Germinal center (tissue), 1 donor: ENCODE measurements around the gene TBC1D22A.

Experiments used
- DNase-seq: peaks from one replicate; pipeline ENCODE4 v3.0.0; 2012; ENCODE audit warnings: mixed read lengths, low spot score

TBC1D22A gene

DNA sequence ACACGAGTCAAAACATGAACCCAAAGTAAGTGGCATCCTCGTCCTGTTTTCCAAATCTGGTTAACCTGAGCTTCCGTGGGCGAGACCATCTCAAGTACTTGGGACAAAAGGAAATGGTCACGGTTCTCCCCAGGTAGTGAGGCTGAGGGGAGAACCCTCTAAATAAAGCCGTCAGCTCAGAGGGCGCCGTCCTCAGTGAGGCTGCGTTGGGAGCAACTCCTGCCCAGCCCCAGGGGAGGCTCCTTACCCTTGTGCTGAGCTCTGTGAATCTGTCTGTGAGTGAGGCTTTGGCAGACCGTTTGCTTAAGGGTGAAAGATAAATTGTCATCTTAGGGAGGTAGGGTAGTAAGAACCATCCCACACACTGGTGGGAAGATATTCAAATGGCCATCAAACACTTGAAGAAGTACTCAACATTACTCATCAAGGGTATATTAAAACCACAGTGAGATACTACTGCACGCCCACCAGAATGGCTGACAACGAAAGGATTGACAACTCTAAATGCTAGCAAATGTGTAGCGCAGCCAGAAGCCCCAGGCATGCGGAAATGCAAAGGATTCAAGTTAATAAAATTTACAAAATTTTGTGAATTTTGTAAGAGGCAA, 321.0 kb downstream of the TBC1D22A start:
- DNase-seq: no peak

DNA sequence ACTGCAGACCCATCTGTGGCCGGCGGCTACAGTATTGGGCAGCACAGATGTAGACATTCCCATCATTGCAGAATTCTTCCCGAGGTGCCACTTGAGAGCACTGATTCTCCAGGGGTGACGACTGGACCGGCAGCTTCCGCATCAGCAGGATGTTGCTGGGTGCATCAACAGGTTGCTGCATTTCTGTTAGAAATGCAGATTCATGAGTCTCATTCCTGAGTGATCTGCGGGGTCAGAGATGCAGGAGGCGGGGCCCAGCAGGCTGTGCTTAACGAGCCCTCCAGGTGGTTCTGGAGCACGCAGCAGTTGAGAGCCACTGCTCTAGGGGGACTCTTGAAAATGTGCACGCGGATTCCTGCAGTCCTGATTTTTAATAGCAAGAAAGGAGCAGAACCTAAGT, 321.8 kb downstream of the TBC1D22A start:
- no peak for DNase-seq

DNA sequence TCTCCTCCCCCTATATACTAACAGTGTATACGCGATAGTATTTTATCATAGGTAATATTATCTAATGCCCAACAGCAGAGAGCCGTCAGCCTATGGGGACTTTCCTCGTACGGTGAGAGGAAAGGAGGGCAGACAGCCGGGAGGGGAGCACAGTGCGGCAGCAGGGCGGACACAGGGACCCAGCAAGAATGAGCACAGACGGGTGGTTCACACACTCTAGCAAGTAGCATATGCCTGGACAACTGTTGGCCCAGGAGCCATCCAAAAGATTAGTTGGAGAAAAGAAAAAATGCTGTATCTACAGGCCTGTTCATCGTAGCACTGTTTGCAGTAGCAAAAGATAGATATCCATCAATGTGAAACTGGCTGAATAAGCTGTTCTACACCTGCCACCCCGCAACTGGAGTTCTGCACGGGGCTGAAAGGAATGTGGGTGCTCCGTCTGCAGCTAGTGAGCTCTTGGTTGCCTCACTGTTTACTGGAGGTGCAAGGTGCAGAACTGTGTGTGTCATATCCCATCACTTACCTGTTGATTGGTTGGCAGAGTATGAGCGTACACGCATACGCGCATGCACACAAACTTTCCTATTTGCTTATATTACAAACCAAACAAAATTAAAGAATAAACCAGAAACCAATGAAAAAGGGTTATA, 324.3 kb downstream of the TBC1D22A start:
- no peak for DNase-seq

DNA sequence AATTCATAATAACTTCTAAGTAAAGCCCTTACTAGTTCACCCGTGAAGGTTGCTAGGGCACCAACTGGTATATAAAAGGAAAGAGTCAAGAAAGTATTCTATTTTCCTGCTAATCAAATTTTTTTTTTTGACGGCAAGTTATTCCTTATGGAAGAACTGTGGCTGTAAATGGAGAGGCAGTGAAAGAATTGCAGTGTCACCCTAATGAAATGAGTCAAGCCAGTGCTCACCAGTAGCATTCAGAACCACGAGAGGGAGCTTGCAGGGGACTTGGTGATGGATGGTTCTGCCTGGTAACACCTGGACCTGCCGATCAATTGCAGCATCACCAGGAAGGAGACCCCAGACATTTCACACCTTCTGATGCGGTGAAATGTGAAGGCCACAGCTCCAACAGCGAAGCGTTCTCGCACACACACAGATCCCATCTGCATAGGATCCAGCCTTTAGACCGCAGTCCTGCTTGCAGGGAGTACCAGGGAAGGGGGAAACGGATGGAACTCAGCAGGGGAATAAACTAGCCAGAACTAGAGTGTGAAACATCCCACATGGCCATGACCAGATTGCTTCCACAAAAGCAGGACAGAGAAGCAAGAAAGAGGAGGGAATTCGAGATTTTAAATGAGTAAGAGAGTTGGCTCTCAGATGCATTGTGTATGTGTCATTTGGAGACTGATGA, 326.2 kb downstream of the TBC1D22A start:
- no peak for DNase-seq

DNA sequence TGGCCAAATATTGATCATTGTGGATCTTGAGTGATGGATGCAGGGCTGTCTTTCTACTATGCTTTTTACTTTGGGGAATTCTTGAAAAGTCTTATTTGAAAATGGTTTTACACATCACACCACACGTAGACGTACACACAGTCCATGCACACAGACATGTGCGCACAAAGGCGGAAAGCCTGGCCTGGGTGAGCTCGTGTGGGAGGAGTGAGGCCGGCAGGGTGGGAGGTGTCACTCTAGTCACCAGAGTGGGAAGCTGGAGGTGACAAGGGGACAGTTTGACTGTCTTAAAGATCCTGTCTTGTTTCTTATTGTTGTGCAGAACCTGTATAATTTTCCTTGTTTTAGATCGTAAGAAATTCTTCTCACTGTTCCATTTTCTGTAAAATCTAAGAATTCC, 326.9 kb downstream of the TBC1D22A start:
- no peak for DNase-seq

DNA sequence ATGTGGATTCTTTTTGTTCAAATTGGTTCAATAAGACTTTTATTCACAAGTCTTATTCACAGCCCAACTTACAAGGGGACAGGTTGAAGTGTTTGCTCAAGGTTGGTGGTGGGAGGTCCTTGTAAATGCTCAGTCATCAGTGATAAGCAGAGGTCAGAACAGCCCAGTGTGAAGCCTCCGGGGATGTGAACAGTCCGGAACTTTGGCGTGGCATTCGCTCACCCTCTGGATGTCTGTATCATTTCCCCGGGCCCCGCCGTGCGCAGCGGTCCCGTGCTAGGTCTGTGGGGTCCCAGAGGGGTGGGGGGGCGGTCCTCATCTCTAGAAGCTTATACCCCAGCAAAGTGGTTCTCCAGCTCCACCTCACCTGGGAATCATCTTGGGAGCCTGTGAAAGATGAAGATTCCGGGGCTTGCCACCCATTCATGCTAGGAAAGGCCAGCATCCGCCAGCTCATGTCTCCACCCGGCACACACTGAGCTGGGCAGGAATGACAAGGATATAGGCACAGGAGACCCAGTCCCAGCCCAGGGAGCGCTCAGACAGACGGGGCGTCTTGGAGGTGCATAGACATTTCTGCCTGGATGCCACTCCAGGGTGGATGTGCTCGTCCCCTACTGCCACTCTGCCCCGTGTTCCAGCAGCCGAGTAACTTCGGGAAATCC, 327.5 kb downstream of the TBC1D22A start:
- DNase-seq: no peak

DNA sequence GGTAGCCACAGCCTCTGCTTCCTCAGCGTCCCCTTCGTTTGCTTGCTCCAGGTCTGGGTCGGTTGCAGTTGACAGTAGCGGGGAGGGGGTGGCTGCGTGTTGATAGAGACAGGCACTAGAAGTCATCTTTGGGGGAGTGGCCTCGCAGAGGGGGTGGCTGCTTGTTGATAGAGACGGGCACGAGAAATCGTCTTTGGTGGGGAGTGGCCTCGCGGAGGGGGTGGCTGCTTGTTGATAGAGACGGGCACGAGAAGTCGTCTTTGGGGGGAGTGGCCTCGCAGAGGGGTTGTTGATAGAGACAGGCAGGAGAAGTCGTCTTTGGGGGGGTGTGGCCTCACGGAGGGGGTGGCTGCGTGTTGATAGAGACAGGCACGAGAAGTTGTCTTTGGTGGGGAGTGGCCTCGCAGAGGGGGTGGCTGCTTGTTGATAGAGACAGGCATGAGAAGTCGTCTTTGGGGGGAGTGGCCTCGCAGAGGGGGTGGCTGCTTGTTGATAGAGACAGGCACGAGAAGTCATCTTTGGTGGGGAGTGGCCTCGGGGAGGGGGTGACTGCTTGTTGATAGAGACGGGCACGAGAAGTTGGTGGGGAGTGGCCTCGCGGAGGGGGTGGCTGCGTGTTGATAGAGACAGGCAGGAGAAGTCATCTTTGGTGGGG, 328.3 kb downstream of the TBC1D22A start:
- DNase-seq: no peak

DNA sequence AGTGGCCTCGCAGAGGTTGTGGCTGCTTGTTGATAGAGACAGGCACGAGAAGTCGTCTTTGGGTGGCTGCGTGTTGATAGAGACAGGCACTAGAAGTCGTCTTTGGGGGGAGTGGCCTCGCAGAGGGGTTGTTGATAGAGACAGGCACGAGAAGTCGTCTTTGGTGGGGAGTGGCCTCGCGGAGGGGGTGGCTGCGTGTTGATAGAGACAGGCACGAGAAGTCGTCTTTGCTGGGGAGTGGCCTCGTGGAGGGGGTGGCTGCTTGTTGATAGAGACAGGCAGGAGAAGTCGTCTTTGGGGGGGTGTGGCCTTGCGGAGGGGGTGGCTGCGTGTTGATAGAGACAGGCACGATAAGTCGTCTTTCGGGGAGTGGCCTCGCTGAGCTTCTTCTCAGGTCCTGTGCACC, 328.8 kb downstream of the TBC1D22A start:
- no peak for DNase-seq

DNA sequence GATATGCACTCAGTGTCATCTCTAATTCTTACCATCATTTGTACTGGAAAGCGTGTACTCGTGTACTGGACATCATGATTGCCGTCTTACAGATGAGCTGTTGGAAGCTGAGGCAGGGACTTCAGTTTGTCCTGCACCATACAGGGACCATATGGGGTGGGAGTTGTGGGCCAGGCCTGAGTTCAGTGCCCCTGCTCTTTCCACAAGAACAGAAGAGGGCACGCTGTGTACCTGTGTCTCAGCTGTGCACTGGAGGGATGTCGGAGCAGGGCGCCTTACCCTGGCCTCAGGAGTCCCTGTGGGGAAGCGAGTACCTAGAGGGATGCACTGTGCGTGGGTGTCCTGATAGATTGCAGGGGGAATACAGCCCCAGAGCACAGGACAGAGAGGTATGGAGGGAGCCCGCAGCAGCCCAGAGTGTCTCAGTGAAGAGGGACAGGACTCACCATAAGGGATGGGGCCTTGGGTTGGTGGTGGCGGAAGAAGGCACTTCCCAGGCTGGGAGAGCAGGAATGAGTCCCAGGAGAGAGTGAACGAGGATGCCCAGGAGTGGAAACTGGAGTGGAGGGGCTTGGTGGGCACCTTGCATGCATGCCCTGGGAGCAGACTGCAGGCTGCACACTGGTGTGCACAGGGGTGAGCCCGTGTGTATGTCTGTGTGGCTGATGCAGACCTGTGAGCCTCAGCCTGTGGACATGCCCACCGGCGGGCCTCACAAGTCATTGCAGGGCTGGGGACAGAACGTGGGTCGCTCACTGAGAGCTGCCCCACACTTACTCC, 329.7 kb downstream of the TBC1D22A start:
- no peak for DNase-seq

DNA sequence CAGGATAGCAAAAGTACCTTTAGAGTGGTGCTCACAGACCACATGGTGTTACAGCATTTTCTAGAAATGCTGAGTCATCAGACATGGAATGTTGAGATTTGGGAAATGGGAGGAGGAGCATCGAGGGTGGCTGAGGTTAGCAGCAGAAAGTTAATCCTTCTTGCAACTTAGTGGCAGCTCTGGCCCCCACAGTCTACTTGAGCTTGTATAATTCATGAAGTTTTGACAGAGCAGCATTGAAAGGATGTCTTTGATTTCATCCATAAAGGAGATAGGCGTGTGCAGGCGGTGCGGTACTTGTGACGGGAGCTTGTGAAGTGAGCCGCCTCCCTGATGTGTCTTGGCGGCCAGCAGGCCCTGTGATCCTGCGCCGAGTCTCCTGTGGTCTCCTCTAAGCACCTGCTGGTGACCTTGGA, 330.5 kb downstream of the TBC1D22A start:
- DNase-seq: no peak

DNA sequence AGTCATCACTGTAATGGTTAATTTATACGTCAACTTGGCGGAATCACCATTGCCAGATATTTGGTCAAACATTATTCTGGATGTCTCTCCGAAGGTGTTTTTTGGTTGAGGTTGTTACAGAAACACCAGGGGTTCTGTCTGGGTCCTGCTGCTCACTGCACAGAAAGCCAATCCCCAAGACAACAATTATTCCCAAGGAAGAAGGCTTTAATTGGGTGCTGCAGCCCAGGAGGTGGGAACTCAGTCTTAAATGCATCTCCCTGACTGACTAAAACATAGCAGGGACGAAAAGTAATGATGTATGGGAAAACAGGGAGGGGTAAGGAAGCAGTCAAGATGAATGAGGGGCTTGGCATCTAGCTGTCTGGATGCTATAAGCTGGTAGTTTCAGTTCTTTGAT, 331.3 kb downstream of the TBC1D22A start:
- no peak for DNase-seq

DNA sequence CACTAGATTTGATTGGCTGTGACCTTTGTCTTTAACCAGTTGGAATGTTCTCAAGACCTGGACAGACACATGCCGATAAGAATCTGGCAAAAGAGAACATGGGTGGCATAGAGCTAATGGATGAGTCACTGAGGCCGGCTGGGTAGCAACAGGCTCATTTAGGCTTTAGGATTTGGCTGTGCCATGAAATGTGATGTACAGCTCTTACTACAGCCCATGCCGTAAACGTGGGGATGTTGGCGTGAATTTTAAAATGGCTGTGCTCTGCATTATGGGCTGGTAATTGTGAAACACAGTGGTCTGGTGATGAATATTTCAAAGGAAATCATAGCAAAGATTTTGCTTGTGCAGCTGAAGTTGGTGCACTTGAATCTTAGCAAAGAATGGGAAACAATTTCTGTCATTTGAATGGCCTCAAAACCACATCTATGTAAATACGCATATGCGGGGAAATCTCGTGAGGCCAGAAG, 332.4 kb downstream of the TBC1D22A start:
- no peak for DNase-seq

DNA sequence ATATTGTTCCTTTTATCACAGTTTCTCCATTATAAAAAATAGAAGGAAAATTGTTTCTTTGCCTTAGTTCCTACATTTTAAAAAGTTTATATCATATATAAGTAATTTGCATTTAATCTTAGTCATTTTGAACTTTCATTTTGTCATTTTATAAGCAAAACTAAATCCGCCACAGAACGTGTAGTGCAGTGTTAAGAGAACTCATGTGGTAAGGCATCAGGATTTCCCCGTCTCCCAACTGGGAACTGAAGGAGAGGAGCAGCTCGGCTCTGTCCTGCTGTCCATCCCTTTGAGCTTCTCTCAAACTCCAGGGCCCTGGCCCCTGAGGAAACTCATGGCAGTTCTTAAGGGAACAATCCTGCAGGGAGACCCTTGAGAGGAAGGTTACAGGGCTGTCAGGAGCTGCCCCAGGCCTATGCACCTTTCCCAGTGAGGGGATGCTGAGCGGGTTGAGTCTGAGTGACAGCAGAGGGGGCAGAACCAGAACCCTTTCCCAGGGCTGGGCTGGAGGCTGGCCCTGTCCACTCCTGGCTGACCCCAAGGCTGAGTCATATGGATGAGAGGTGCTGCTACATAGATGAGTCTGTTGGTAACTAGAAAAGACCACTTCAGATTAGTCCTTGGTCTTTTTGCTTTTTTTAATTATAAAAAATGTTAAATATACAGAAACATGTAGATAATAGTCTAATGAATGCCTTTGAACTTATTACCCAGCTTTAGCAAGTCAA, 333.1 kb downstream of the TBC1D22A start:
- no peak for DNase-seq

DNA sequence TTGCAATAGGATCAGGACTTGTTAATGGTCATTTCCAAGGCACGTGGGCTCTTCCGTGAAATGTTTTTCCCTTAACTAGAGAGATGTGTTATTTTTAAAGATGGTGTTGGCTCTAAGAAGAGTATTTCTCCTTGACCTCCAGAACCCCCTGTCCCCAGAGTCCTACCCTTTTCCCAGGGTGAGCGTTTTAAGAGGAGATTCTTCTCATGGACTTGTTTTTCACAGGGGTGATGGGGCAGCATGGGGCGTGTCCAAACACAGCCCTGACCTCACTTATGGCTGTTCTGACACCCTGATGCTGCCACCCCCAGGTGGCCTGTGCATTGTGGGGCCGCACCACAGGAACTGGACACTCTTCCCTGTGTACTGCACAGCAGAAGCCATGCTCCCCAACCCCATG, 335.7 kb downstream of the TBC1D22A start:
- no peak for DNase-seq

DNA sequence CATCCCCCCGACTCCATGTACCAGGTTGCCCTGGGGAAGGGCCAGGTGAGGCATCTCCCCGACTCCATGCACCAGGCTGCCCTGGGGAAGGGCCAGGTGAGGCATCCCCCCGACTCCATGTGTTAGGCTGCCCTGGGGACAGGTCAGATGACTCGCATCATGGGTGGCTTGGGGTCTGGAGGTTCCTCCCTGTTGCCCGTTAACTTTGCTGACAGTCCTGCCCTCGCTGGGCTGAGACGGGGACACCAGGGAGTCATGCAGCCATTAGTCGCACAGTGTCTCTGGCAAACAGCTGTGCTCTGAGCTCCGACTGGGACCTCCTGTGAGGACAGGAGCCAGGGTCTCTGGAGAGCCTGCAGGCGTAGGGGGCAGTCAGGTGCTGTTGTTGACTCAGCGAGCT, 336.1 kb downstream of the TBC1D22A start:
- no peak for DNase-seq

DNA sequence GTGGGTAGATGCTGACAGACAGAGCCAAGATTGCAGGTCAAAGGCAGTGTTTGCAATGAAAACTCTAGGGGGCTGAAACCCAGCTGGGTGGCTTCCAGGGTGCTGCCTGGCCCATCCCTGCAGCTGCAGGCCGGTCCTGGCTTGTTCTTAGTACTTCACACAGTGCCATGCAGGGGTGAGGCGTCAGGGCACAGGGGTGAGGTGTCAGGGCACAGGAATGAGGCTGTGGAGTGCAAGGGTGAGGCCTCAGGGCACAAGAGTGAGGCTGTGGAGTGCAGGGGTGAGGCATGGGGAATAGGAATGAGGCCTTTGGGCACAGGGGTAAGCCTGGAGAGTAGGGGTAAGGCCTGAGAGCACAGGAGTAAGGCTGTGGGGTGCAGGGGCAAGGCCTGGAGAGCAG, 337.6 kb downstream of the TBC1D22A start:
- no peak for DNase-seq

DNA sequence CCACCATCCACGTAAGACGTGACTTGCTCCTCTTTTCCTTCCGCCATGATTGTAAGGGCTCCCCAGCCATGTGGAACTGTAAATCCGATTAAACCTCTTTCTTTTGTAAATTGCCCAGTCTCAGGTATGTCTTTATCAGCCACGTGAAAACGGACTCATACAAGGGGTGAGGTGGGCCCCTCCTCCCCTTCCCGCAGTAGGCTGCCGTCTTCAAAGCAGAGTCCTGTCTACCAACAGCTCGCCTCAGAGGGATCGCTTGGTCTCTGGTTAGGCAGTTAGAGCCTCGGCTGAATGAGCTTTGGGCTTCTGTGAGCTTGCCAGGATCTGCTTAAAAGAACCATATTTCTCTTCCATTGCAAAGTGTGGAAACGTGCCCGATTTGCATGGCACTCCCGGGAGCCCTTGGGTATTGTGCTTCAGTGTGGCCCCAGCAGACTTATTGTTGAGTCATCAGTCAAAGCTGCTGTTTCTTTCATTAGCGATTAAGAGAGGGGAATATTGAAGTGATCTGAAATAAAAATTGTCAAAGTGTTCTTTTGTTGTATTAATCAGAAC, 338.3 kb downstream of the TBC1D22A start:
- no peak for DNase-seq

DNA sequence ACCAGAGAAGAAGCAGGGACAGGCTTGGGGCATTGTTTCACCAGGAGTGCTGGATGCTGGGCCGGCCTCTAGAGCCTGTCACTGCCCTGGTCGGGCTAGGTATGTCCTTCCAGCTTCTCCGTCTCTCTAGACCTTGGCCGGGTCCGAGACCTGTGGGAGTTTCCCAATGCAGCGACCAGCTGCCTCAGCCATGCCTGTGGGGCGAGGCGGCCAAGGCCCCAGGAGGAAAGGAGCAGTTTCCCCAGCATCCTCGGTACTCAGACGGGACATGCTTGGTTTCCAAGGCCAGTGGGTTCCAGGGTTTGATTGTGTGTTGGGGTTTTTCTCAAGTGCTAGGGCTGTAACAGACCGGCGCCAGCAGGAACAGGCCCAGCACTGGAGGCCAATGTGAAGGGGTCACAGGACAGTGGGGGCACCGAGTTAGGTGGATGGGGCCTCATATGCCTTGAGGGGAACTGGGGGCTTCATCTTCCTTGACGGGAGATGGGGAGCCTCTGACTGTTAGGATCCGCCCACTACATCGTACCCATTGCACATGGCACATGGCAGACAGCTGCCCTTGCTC, 339.0 kb downstream of the TBC1D22A start:
- DNase-seq: no peak

DNA sequence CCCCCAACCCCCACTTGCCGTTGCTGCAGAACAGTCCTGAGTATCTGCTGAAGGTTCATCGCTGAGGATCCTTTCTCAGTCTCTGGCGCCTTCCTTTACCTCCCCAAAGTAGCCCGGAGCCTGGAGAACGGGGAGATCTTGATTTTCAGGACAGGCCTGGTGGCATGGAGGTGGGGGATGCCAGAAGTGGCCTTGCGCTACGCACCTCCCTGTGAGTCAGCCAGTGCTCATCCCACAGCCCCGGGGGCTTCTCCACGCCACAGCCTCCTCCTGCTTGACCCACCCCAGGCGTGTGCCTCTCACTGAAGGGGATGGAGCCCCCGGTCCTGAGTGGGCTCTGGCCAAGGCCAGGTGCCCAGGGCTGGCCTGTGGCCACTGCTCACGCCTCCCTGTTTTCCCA, 339.6 kb downstream of the TBC1D22A start:
- DNase-seq: no peak

DNA sequence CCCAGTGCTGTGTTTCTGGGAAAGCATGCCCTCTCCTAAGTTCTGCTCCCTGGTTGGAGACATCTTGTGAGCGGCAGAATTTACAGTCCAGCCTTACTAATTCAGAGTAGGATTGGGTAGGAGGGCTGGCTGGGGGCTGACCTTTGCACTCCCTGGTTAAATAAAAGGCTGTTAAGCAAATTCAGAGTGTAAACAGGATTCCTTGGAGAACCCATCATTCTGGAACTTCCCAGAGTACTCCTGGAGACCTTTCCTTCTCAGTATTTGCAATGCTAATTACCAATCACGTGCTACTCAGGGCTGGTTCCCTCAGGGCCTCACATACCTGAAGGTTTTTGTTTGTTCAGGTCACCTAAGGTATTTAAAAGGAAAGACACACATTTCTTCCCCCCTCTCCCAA, 340.2 kb downstream of the TBC1D22A start:
- DNase-seq: no peak
